Measurements from ENCODE around the gene WDR35.

GRCh38 chr2:20018601-20019152 is 28.8 kb upstream of the WDR35 start:
- TF ChIP-seq POLR2A (IDR thresholded peaks at IDR 0.05; ENCODE audit: low read length), result no peak
- TF ChIP-seq GATA1 (IDR thresholded peaks at IDR 0.05; ENCODE audit: low read depth, low read length), result no peak
